Measurements from ENCODE around the gene GZMM.

The GZMM gene

DNA sequence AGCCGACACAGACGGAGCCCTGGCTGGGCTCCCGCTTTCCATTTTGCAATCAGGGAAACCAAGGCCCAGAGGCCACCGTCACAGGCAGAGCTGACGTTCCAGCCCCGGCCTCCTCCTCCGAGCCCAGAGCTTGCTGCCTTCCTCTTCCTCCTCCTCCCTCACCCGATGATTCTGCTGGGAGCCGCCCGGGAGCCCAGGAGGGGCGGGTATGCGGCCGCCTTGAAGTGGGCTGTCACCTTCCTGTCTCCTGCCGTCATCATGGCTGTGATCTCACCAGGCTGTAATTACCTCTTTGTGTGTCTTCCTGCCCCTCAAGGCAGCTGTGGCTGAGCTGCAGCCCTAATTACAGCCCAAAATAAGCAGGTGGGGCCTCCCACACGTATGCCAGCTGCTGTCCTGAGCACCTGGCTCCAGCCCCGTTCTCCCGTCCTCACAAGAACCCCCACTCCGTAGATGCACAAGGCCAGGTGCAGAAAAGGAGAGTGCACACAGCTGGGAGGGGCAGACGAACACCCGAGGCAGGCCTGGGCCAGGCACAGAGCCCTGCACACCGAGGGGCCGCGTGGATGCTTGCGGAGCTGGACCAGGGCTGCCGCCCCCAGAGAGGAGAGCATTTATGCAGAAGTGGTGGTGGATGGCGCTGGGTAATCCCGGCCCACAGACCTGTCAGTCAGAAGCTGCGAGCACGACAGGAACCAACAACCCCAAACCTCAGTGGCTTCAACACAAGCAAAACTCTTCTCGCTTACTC, 32.6 kb upstream of the GZMM start:
- peak in 31 of 58 donors; percentile 34 to 84 (median 62) for DNase-seq

DNA sequence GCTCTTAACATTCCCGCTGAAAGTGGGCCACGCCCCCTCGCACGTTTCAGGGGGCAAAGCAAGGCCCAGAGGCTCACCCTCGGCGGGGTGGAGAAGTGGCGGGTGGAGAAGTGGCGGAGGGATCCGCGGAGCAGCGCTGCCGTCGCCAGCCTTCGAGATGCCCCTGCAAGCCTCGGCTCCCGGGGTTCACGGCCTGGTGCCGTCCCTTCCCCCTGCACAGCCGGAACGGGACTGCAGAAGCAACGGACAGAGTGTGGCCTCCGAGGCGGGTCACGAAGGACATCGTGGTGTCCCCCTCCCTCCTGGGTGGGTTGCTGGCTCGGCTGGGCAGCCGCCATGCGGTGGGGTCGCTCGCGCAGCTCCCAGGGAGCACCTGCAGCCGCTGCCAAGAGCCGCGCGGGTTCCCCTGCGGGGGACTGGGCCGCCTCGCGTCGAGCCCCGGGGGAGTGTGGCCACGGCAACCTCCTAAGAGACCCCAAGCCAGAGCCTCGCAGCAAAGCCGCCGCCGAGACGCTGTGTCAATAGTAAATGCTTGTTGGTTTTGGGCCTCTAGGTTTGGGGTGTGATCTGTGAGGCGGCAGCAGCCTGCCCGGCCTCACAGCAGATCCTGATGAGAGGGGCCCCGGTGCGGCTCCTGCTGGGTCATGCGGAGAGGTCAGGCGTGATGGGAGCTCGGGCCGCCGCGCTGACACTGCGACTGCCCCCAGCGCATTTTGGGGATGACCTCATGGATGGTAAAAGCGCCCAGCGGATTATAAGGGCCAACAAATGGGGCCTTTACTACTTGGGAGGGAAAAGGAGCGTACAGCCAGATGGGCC, 31.1 kb upstream of the GZMM start:
- no peak for DNase-seq

- DNase-seq, result no peak
Observed at GRCh38 chr19:513368-514165, 30.3 kb upstream of the GZMM start.

DNA sequence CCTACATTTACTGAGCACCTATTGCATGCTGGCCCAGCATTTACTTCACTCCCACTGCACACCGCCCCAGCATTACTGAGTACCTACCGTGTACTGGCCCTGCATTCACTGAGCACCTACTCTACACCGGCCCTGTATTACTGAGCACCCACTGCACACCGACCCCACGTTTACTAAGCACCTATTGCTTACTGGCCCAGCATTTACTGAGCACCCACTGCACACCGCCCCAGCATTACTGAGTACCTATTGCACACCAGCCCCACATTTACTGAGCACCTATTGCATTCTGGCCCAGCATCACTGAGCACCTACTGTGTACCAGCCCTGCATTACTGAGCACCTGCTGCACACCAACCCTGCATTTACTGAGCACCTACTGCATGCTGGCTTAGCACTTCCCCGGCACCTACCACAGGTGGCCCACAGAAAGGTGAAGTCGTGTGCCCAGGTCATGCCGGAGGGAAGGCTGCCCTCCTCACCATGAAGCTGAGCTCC, 29.6 kb upstream of the GZMM start:
- no peak for DNase-seq

DNA sequence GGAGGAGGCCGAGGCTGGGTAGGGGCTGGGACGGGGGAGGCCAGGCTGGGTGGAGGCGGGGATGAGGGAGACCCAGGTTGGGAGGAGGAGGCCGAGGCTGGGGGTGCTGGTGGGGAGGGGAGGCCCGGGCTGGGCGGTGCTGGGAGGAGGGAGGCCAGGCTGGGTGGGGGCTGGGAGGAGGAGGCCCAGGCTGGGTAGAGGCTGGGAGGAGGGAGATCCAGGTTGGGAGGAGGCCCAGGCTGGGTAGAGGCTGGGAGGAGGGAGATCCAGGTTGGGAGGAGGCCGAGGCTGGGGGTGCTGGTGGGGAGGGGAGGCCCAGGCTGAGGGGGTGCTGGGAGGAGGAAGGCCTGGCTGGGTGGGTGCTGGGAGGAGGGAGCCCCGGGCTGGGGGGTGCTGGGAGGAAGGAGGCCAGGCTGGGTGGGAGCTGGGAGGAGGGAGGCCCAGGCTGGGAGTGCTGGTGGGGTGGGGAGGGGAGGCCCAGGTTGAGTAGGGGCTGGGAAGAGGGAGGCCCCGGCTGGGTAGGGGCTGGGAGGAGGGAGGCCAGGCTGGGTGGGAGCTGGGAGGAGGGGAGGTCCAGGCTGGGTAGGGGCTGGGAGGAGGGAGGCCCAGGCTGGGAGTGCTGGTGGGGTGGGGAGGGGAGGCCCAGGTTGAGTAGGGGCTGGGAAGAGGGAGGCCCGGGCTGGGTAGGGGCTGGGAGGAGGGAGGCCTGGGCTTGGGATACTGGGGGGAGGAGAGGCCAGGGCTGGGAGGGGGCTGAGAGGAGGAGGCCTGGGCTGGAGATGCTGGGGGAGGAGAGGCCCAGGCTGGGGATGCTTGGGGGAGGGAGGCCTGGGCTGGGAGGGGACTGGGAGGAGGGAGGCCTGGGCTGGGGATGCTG, 25.9 kb upstream of the GZMM start:
- DNase-seq, result no peak

DNA sequence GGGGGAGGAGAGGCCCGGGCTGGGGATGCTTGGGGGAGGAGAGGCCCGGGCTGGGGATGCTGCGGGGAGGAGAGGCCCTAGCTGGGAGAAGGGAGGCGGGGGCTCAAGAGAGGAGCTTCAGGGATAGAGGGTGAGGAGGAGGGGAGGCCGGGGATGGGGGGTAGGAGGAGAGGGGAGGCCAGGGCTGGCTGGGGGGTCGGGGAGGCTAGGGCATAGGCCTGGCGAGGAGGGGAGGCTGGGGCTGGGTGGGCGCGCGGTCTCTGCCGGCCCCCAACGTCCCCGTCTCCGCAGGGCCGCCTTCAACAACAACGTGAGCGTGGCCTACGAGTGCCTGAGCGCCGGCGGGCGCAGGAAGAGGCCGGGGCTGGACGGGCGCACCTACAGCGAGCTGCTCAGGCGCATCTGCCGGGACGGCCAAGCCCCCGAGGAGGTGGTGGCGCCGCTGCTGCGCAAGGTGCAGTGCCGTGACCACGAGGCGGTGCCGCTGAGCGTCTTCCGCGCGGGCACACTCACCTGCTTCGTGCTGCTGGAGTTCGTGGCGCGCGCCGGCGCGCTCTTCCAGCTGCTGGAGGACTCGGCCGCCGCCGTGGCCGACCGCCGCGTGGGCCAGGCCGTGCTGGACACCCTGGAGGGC, 25.1 kb upstream of the GZMM start:
- DNase-seq, result no peak

GRCh38 chr19:519449-519865, 24.4 kb upstream of the GZMM start:
- no peak for DNase-seq

DNA sequence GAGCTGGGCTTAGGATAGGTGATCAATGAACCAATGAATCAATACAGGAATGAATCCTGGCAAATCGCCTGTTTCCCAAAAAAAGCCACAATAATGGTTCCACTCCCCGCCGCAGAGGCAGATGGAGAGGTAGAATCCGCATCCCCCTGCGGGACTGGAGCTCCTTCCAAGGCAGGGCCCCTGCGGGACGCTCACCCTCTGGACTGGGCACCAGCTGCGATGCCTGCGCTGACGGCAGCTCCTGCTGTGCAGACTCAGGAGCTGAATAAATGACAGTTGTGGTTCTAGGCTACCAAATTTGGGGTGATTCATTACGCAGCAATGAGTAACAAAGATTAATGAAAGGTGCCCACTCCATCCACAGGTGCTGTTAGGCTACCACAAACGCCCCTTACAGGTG, 21.1 kb upstream of the GZMM start:
- no peak for DNase-seq

DNA sequence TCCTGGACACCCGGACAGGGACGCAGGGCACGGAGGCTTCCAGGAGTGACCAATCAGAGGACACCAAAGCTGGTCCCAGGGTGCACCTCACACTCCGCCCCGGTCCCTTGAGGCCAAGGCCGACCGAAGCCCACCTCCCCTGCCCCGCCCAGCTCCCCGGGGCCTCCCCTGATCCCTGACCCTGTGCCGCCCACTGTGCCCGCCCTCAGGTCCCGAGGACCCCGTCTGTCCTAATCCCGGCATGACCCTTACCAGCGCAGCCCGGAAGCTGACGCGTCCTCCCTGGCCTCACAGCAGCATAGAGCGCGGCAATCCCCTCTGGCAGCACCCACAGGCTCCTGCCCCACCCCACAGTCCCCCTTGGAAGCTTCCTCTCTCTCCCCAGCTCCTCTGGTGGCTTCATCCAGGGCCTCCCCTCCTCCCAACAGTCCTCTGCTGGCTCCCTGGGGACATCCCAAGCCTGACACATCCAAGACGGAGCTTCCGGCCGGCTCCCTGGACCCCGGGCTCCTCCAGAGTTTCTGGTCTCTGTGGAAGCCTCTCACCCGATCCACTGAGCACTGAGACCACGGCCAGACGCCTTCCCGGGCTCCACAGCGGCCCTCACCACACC, 19.7 kb upstream of the GZMM start:
- no peak for DNase-seq

DNA sequence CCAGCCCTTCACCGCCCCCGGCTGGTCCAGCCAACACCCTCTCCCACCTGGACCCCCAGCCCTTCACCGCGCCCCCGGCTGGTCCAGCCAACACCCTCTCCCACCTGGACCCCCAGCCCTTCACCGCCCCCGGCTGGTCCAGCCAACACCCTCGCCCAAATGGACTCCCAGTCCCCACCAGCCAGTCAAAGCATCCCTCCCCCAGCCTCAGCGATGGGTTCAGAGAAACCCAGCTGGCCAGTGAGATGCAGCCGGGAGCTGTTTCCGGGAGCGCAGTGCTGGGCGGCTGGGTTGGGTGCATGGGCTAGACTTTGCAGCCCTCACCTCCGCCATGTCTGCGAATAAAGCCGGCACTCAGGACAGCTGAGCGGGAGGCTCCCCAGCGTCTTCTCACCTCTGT, 18.8 kb upstream of the GZMM start:
- DNase-seq, result peak in 4 of 58 donors; percentile 10 to 16 (median 11)

GRCh38 chr19:525857-526419, 17.9 kb upstream of the GZMM start:
- DNase-seq, result no peak

DNA sequence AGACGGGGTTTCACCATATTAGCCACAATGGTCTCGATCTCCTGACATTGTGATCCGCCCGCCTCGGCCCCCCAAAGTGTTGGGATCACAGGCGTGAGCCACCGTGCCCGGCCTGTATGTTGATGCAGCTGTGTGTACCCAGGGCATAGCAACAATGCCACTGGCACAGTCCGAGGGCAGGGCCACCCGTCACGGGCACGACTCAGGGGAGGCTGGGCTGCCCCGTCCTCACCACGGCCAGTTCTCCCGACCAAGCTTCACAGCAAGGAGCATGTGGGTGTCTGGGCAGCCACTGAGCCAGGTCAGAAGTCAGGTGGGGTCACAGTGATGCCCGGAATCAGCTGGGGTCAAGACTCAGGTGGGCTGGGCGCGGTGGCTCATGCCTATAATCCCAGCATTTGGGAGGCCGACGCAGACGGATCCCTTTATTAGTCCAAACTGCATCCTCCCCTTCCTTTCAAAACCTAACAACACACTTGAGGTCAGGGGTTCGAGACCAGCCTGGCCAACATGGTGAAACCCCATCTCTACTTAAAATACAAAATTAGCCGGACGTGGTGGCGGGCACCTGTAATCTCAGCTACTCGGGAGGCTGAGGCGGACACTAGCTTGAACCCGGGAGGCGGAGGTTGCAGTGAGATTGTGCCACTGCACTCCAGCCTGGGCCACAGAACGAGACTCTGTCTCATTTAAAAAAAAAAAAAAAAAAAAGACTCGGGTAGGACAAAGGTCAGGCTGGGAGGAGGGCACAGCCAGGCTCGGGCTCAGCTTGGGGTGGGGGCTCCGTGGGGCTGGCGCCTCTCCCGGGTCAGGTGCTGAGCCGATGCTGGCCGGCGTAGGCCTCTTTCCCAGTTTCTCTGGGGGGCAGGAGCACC, 13.5 kb upstream of the GZMM start:
- DNase-seq, result no peak

DNA sequence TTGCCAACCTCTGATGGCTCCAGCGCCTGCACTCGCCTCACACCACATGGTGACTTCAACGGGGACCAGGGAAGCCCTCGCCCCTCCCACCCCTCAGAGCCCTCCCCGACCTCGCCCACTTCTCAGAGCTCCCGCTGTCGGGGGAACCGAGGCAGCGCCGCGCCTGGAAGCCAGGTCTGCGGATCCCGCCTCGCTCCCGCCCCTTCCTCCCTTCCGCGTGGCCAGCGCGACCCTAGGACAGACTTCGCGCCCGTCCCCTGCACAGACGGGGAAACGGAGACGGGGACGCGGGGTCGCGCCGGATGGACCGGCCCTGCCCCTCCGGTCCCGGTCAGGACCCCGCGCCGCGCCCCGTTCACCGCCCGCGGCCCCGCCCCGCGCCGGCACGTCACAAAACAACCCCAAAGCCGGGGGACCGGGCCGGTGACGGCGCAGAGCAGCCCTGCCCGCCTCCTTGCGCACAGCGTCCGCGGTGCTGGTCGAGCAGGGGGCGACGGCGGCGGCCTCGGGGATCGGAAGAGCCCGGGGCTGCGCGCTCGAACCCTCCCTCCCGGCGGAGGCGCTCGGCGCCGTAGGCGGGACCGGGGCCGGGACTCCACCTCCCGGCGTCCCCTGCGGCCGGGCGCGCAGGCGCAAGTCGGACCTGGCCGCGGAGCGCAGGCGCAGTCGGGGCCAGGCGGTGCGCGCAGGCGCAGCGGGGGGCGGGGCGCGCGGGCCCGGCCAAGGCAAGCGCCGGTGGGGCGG, 12.7 kb upstream of the GZMM start:
- DNase-seq, result peak in 56 of 58 donors; percentile 14 to 88 (median 74)

- DNase-seq, result peak in 5 of 58 donors; percentile 54 to 60 (median 56)
Observed at GRCh38 chr19:531753-532560, 11.9 kb upstream of the GZMM start, which contains the start of gene CDC34. TSS of gene CDC34 (plus strand) at chr19:531760. CDS start at chr19:531932, 172 bp downstream.

GRCh38 chr19:532561-533363, 11.1 kb upstream of the GZMM start:
- DNase-seq, result peak; percentile 29 to 88 (median 78)
